ENCODE measurements around the gene SHC2. TPM values are rescaled to one million over a fixed set of nuclear protein-coding genes. Genes with fewer than 3 reads are reported as not detected.

The SHC2 gene
- polyA plus RNA-seq, 1 of the 3 experiments (the other 2 are of a cell fraction): 0.64 TPM

GRCh38 chr19:399370-399769 lies 61.5 kb downstream of the SHC2 start (continued):
- TF ChIP-seq FOXJ3 (CRISPR knock-in tag; IDR thresholded peaks at IDR 0.05) (no peak), REST (IDR thresholded peaks at IDR 0.05; ENCODE audit: low read depth, low read length) (no peak), TEAD4 (IDR thresholded peaks at IDR 0.05; ENCODE audit: borderline replicate concordance, insufficient read depth) (no peak), FOXM1 (IDR thresholded peaks at IDR 0.05; ENCODE audit: low read depth) (no peak)

GRCh38 chr19:398719-399118 lies 62.1 kb downstream of the SHC2 start:
- no peak for DNase-seq
- peaks cover 0 to 11% of the 10 kb centered on the region in 2 experiments; a peak in 1 of 4 replicates for H3K4me1 ChIP-seq (ENCODE audit: control insufficient read depth in 1 of 2, insufficient read depth in 2 of 2, low read depth in 1 of 2, low read length in 1 of 2)
- H3K4me2 ChIP-seq: no peak overlapping the region
- H3F3A ChIP-seq (replicated peaks; ENCODE audit: insufficient read depth): peaks cover 13% of the 10 kb centered on the region
- H3K9me2 ChIP-seq: no peaks in the 10 kb centered on the region
- WGBS (ENCODE audit: low lambda C conversion rate): no CpG with 5 or more reads among the region's 17 CpGs
- TF ChIP-seq SMC3 (IDR thresholded peaks at IDR 0.05; ENCODE audit: low read depth, low read length): no peak
- TF ChIP-seq CHD2 (IDR thresholded peaks at IDR 0.05; ENCODE audit: low read length, partially characterized antibody): no peak
- no peak for TF ChIP-seq RAD21 (IDR thresholded peaks at IDR 0.05; ENCODE audit: low read length)
- no peak for TF ChIP-seq GABPA (IDR thresholded peaks at IDR 0.05; ENCODE audit: low read depth)
- TF ChIP-seq CTCF (IDR thresholded peaks at IDR 0.05): no peak
- TF ChIP-seq NFIC (IDR thresholded peaks at IDR 0.05; ENCODE audit: borderline replicate concordance): no peak
- no peaks in the 10 kb centered on the region; the same call in 1 of the 2 replicates for H3K9me3 ChIP-seq
- H3K36me3 ChIP-seq (replicated peaks in 1 of 2; ENCODE audit: control insufficient read depth in 1 of 2, insufficient read depth in 2 of 2, low read length in 1 of 2): no peaks in the 10 kb centered on the region
- no peak overlapping the region for H2AFZ ChIP-seq (ENCODE audit: low read depth)
- H3K27me3 ChIP-seq (ENCODE audit: insufficient read depth): no peaks in the 10 kb centered on the region
- H3K79me2 ChIP-seq (ENCODE audit: insufficient read depth): no peaks in the 10 kb centered on the region
- H4K20me1 ChIP-seq (ENCODE audit: insufficient read depth): no peaks in the 10 kb centered on the region
- H3K27ac ChIP-seq (ENCODE audit: low read depth in 2 of 2, low read length in 1 of 2): no peak overlapping the region
- ChIA-PET CTCF (interaction anchor here (1.1 kb wide), 1 partner anchor 15 kb away, joined by 3 read pairs; no protein-coding TSS in a partner anchor), POLR2A (no interaction called here)
- no peak overlapping the region for H3K9ac ChIP-seq
- H3K4me3 ChIP-seq (ENCODE audit: low read depth in 2 of 2, low read length in 1 of 2): no peak overlapping the region
